CD4-positive, alpha-beta T cell treated with Interleukin-15 for 1 hour (primary cell): Measurements from ENCODE around the gene GUCD1.

Source experiments
- DNase-seq: peaks from one replicate; pipeline ENCODE4 v3.0.0-alpha.2; 2020

GUCD1 gene

GRCh38 chr22:24523873-24524272 is 31.1 kb downstream of the GUCD1 start:
- DNase-seq = no peak

- peak; percentile 51 for DNase-seq
Measured at GRCh38 chr22:24521791-24522245, 33.1 kb downstream of the GUCD1 start.

DNA sequence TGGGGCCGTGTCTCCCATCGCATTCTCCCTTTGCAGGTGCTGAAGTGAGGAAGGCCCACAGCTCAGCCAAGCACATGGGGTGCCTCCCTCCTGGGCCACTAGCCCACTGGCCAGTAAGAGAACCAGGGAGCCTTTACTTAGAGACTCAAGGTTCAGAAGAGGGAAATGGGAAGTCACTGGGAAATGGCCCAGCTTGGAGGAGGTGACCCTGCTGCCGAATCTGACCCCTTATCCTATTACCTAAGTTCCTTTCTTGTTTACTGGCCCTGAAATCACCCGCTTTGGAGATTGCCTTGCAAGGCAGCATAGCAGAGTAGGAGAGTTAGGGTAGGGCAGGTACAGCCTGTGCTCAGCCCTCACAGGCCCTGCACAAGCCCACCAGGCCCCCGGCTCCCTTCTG is 35.4 kb downstream of the GUCD1 start:
- DNase-seq = no peak

GRCh38 chr22:24518771-24519485 is 36.0 kb downstream of the GUCD1 start:
- no peak for DNase-seq

GRCh38 chr22:24518228-24518627 is 36.7 kb downstream of the GUCD1 start:
- DNase-seq = no peak

- DNase-seq = no peak
Measured at GRCh38 chr22:24517446-24517845, 37.5 kb downstream of the GUCD1 start.

DNA sequence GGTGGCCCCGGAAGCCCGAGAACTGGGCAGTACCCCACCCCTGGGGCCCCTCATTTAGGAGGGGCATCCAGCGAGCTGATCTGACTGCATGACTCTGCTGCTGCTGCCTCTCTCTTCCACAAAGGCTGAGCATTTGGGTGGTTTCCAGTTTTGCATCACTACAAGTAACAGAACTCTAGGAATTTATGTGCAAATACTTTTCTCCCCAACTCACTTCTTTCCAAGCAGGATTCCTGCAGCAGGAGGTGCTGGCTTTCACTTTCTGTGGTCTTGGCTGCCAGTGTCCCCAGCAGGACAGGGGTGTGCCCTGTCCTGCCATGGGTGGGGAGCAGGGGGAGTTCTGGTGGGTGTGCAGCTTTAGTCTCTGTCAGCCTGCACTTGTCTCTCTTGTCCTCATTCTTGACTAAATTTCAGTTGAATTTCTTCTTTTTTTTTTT is 38.6 kb downstream of the GUCD1 start:
- peak; percentile 42 for DNase-seq

DNA sequence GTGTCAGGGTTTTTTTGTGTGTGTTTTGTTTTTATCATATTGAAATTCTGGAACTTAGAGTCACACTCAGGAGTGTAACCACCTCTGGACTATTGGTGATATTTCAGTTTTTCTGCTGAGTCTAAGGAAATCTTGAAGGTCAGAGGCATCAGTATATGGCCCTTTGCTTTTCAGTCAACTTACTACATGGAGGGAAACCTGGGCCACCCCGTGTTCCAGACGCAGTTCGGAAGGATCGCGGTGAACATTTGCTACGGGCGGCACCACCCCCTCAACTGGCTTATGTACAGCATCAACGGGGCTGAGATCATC is 40.0 kb downstream of the GUCD1 start:
- no peak for DNase-seq

DNA sequence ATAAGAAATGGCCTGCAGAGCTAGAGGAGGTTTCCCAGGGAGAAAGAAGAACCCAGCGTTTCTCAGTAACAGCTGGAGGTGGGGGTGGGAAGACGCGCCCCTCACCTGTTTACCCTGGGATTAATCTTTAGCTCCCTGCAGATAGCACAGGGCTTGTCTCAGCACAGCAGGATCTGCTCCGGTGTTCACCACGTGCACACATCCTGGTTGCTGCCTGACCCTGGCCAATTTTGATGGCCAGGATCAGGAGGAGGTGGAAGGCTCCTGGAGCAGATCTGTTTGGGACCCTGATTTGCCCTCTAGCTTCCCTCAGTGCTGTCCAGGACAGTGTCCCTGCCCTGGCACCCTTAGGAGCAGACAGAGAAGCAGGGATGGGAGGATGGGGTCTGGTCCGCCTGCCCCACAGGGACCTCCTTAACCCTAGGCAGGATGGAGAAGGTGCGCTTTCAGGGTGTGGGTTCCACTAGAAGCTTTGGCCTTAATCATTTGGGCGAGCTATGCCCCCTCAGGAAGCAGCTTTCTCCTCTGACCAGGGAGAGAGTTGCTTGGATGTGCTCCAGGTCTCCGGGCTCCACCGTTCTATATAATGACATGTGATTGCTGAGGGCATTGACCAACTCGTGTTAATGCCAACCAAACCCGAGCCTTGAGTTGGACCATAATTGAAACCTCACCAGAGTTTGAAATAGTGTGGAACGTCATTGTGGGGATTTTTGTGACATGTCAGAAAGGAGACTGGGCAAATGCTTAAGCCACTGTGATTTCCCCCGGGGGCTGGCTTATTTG is 40.5 kb downstream of the GUCD1 start:
- DNase-seq = no peak

GRCh38 chr22:24513378-24514240 is 41.3 kb downstream of the GUCD1 start:
- no peak for DNase-seq

DNA sequence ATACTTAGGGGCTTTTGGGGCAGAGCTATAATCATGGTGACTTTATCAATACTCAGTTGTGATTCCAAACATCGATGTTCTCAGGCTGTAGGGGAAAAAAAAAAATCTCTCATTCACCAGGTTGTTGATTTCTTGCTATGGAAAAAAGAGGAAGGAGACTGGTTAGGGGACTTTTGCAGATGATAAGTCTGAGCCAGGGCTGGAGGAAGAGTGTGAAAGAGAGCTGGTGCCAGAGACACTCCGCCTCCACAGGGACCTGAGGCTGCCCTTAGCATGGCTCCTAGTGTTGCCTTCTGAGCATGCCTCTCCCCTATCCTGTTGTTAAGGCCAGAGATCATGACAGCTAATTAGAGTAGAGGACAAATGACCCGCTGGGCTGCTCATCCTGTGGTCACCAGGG is 42.9 kb downstream of the GUCD1 start:
- peak; percentile 59 for DNase-seq

GRCh38 chr22:24510637-24511625 is 44.0 kb downstream of the GUCD1 start:
- DNase-seq = no peak

DNA sequence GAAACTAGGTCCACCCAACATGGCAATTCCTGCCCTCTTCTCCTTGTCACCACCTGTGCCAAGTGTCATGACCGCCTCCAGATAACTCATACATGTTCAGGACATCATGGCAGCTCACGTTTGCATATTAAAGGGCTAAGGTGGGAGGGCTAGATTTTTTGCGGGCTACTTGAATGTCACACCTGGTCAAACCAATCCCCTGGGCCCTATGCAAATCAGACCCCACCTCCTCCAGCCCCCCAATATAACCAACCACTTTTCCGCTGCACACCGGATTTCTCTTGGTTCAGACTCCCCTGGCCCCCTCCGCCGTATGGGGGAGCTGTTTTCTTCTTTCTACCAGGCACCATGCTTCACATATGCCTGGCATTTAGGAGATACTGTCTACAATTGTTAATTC is 47.2 kb downstream of the GUCD1 start:
- DNase-seq = no peak

DNA sequence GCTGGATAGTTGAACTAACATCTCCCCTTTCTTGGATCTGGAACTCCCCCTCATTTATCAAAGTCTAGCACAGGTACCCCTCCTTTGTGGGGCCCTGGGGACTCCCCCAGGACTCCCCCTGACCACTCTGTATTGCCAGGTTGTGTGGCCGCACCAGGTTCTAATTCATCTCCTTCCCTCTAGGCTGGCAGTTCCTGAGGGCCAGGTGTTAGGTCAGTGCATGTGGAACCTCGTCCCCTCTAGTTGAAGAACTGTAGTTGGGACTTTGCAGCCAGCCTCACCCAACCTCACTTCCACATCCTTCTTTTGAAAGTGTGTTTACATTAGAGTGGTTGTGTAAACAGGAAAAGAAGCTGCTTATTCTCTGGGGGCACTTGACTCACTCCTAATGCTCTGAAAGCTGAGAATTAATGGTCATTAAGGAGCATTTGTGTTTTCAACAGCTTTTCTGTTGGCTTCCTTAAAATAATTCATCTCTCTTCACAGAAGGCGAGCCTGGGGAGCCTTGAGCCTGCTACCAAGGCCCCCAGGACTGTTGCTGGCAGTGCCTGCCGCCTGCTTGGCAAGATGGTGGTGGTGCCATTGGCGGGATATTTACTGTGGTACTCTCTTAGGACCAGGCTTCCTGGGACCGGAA is 48.0 kb downstream of the GUCD1 start:
- DNase-seq = no peak

- no peak for DNase-seq
Measured at GRCh38 chr22:24504956-24505736, 49.8 kb downstream of the GUCD1 start.

- no peak for DNase-seq
Measured at GRCh38 chr22:24504540-24504939, 50.4 kb downstream of the GUCD1 start.

DNA sequence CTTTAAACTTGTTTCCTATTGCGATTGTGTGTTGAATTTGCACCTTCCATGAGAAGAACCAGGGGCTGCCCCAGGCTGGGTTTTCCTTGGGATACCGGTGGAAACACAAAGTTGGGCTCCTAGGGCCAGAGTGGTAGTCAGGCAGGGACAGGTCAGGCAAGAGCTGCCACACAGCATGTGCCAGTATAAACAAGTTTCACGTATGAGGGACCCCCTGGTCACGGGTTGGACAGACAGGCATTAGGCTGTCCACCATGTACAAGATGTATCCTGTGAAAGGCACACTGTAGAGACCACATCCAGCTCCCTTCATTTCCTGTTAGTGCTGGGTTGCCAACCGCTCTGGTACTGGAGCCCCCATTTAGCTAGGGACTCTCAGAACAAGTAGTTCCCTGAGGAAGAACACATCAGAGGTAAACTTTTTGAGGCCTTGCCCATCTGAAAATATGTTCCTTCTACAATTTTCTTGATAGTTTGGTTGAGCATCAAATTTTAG is 51.0 kb downstream of the GUCD1 start:
- DNase-seq = no peak

DNA sequence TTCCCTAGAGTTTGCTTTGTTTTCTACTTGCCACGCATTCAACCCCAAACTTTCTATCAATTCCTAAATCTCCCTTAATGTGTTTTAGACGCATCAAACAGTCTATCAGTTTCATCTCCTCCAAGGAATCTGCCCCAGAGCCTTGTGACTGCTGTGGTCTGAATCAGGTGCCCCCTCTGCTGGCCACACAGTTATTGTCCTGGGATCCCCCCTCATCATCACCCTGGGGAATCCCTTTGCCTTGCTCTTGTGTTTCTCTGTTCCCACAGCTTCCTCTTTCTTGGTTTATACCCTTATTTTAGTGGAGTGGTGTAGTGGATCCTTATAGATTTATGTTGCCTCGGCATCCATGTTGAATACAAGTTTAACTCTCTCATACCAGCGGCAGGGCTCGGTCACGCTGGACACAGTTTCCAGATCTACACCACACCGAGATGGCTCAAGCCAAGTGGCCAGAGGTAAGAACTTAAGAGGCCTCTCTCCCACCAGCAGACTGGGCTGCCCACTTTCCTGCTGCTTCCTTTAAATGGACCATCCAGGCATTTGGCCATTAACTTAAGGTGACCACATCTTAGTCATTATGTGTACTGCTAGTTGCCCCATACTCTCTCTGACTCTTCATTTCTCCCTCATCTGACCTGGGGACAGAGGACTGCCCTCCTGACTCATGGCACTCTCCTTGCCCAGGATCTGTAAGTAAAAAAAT is 51.6 kb downstream of the GUCD1 start:
- peak; percentile 81 for DNase-seq

GRCh38 chr22:24502541-24502940 is 52.4 kb downstream of the GUCD1 start:
- DNase-seq = no peak

DNA sequence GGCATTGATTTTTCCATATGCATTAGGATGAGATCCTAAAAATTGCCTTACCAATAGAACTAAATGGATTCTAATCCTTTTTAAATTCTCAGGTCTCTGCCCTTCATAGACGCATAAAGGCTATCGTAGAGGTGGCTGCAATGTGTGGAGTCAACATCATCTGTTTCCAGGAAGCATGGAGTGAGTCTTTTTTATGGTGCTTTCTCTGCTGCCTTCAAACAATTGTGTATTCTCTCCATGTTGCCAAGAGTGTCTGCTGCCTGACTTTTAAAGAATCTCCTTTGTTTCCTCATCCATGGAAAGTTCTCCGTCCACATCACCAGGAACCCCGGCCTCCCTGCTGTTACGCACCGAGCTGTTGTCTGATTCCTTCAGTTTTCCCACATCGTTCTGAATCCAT is 52.9 kb downstream of the GUCD1 start:
- no peak for DNase-seq
